SU-DHL-6 (cell line): ENCODE measurements around the gene DLEU7.

Source experiments
- EZH2phosphoT487 ChIP-seq: fragments of 200-600 bp; sonication (generic), shearing (Covaris generic); conservative IDR thresholded peaks from 2 replicates; pipeline ENCODE4 v1.6.1; 2018; ENCODE audit warnings: mild to moderate bottlenecking, antibody characterized with exemption, low read length, moderate library complexity, mixed read lengths
- TF ChIP-seq, protein P1 (sequence below): fragments of 200-600 bp; sonication (generic); IDR thresholded peaks from one replicate; pipeline ENCODE4 v1.5.1; 2017; ENCODE audit warnings: antibody characterized with exemption, mild to moderate bottlenecking, low read length, moderate library complexity; ENCODE audit not compliant: insufficient read depth, poor library complexity, severe bottlenecking

- TF ChIP-seq, protein P1, sequence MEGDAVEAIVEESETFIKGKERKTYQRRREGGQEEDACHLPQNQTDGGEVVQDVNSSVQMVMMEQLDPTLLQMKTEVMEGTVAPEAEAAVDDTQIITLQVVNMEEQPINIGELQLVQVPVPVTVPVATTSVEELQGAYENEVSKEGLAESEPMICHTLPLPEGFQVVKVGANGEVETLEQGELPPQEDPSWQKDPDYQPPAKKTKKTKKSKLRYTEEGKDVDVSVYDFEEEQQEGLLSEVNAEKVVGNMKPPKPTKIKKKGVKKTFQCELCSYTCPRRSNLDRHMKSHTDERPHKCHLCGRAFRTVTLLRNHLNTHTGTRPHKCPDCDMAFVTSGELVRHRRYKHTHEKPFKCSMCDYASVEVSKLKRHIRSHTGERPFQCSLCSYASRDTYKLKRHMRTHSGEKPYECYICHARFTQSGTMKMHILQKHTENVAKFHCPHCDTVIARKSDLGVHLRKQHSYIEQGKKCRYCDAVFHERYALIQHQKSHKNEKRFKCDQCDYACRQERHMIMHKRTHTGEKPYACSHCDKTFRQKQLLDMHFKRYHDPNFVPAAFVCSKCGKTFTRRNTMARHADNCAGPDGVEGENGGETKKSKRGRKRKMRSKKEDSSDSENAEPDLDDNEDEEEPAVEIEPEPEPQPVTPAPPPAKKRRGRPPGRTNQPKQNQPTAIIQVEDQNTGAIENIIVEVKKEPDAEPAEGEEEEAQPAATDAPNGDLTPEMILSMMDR, result no peak
- TF ChIP-seq EZH2phosphoT487, result no peak
Observed at GRCh38 chr13:50793026-50793425, 50.5 kb downstream of the DLEU7 start.
